ENCODE data around the gene CENPB.
"Not testable (repeated sequence)": the region's sequence is repeated elsewhere in the genome, so short reads cannot be mapped to it uniquely, and the experiment has no call there.

CENPB gene

DNA sequence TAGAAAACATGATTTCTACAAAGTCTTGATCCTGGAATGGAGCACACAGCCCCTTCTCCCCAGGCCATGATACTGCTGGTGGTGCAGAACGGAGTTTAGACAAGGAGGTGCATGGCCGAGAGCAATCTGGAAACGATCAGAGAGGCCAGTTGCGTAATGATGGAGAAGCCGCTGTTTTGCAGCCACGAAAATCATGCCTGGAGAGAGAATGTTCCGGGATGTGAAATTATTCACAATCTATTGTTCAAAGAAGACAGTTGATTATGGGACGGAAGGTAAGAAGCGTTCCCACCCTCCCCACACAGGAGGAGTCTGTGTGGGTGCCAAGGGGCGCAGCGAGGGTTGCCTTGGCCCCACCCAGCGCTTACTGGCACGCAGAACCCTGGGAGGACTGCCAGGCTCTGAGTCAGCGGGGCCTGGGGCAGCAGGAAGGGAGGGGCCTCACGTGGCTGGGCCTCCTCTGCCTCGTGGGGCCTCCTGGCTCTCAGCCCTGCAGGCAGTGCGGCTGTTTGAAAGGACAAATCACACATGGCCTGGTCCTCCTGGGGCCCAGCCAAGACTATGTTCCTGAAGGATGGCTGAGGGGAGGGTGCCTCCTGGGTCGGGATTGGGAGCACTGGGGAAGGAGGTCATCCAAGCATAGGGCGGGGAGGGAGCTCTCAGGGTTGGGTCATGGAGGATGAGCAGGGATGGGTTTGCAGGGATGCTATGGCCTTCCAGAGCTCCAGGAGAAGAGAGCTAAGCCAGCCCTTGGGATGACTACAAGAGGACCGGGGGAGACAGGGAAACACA lies 25.1 kb upstream of the CENPB start:
- peak; percentile 95 for DNase-seq

DNA sequence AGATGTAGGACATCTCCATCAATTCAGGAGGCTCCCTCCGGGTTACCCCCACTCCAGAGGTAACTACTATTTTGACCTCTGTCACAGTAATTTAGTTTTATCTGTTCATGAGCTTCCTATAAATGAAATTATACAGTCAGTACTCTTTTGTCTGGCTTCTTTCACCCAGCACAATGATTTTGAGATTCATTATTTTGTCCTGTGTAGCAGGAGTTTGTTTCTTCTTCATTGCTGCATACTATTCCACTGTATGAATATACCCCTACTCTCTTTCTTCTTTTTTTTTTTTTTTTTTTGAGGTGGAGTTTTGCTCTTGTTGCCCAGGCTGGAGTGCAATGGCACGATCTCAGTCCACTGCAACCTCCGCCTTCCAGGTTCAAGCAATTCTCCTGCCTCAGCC lies 22.0 kb upstream of the CENPB start:
- no peak for DNase-seq

GRCh38 chr20:3804781-3805180 lies 18.2 kb upstream of the CENPB start:
- DNase-seq, result no peak

DNA sequence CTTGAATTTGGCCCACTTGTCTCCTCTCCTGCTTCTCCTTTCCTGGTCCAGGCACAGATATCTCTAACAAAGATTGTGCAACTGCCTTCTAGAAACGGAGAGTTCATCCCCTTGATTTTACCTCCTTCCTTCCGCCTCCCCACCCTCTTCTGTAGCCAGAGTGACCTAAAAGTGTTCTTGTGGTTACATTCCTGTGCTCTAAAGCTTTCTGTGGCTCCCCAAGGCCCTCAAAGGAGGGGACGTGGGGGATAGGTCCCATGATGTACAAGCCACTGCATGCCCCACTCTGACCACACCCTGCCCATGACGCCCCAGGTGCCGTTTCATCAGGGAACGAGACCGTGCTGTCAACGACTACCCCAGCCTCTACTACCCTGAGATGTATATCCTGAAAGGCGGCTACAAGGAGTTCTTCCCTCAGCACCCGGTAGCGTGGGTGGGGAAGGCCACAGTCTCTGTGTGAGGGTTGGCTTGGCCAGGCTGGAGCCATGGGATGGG lies 17.8 kb upstream of the CENPB start:
- no peak for DNase-seq

DNA sequence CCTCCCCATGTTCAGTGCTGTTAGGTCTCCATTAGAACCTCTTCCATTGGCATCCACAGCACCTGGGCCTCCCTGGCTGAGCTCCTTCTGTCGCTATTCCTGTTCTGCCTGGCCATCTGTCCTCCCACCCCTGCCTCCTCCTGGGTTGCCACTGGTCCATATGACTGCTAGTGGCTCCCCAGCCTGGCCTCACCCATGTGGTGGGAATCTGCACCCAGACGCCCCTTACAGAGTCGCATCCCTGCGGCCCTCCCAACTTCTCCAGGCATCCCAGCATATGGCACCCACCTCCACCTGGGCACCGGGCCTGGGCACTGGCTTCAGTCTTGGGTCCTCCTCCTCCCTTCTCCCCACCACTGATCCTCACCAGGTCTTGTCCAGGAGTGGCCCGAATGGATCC lies 17.3 kb upstream of the CENPB start:
- no peak for DNase-seq

DNA sequence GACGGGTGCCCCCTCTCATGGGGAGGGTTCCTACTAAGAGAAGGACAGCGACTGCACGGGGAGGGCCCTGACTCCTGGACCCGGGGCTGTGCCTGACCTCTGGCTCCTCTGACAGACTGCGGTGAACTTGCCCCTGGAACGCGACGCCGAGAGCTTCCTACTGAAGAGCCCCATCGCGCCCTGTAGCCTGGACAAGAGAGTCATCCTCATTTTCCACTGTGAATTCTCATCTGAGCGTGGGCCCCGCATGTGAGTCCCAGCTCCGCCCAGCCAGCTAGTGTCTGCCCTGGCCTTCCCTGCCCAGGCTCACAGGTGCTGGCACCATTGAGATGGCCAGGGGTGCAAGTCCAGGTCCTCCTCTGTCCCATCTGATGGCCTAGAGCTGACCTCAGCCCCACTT lies 16.7 kb upstream of the CENPB start:
- DNase-seq, result no peak

- no peak for DNase-seq
Measured at GRCh38 chr20:3802524-3803239, 16.1 kb upstream of the CENPB start.

DNA sequence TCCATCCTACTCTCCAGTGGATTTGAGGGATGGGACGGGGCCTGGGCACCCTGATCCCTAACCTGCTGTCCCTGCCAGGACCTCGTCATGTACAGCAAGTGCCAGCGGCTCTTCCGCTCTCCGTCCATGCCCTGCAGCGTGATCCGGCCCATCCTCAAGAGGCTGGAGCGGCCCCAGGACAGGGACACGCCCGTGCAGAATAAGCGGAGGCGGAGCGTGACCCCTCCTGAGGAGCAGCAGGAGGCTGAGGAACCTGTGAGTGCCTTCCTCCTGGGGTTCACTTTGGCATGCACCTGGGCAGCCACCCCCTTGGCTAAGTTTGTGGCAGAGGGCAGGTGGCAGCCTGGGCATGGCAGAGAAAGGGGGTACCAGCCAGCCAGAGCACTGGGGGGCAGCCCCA lies 15.3 kb upstream of the CENPB start:
- DNase-seq, result no peak

DNA sequence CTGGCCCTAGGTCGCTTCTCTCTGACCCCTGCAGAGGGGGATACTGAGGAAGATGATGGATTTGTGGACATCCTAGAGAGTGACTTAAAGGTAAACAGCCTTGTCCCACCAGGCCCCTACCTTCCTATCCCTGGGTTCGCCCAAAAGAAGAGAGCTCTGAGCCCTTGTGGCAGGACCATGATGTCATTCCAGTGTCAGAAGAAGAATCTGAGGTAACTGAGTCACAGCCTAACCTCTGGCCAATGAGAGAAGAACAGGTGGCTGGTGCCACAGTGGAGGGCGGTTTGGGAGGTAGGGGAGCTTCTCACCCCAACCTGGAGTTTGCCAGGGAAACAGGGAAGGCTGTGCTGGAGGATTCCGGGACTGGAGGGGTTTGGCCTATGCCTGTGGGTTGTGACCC lies 14.8 kb upstream of the CENPB start:
- no peak for DNase-seq

DNA sequence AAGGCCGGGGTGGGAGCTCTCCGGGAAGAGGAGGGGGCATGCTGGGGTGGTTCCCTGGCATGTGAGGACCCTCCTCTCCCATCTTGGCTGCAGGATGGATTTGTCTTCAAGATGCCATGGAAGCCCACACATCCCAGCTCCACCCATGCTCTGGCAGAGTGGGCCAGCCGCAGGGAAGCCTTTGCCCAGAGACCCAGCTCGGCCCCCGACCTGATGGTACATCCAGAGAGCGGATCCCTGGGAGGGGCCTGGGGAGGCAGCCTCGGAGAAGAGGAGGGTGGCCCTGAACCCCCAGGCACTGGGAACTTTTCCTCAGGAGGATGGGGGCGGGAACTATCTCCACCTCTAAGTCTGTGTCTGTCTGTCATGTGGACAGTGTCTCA lies 14.3 kb upstream of the CENPB start:
- DNase-seq, result no peak

DNA sequence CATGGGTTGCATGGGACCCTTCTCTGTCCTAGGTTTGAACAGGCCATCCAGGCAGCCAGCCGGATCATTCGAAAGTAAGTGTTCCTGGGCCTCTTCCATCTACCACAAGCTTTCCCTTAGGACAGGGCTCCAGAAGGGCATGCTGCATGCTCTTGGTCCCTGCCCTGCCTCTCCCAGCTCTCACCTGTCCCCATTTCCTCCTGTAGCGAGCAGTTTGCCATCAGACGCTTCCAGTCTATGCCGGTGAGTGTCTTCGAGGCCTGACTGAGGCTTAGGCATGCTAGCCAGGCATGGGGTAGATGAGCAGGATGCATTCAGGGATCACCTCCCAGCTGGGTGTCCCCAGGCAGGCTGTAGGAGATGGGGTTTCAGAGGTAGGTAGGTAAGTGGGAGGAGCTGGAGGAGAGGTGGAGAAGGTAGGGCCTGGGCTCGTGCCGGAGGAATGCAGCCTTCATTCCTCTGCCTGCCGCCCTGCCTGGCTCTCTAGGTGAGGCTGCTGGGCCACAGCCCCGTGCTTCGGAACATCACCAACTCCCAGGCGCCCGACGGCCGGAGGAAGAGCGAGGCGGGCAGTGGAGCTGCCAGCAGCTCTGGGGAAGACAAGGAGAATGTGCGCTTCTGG lies 13.8 kb upstream of the CENPB start:
- DNase-seq, result no peak

DNA sequence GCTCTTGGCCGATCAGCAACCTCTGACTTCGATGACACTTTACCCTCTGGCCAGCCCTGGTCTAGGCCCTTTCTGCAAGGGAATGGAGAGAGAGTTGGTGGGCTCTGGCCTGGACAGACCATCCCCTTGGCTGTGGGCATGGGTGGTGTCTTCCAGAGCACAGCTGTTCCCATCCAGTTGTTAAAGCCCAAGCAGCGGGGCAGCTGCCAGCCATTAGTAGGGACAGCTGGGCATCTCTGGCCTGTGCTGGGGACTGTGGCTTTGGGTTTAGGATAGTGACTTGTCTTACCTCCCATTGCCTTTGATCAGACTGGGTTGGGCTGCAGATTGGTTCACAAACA lies 12.3 kb upstream of the CENPB start:
- DNase-seq, result no peak

- DNase-seq, result no peak
Measured at GRCh38 chr20:3798373-3798768, 11.8 kb upstream of the CENPB start.

DNA sequence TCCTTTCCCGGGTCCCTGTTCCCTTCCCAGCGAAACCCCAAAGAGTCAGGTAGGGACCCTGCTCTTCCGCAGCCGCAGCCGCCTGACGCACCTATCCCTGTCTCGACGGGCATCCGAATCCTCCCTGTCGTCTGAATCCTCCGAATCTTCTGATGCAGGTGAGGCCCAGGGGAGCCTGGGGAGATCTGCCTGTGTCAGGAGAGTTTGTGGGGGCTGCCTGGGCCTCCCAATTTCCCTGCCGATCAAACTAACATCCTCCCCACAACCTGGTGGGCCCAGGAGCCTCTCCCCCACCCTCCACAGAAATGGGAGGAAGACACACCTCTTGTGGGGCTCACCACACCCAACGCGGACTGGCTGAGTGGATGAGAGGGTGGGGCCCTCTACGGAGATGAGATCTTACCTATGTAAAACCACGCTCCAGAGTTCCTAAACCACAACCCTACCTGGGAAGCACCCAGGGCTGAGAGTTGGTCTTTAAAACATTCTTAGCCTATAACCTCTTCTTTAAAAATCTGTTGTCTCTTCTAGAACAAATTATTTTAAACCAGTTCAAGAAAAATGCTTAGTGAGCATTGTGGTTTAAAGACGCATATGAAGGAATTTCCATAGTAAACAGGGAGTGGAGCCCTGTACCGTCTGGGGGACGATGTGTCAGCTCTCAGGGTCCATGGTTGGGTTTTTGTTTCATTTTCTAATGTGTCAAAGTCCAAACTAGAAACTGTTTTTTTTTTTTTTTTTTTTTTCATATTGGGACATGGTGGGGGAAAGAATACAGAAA lies 11.2 kb upstream of the CENPB start:
- DNase-seq, result peak; percentile 64

DNA sequence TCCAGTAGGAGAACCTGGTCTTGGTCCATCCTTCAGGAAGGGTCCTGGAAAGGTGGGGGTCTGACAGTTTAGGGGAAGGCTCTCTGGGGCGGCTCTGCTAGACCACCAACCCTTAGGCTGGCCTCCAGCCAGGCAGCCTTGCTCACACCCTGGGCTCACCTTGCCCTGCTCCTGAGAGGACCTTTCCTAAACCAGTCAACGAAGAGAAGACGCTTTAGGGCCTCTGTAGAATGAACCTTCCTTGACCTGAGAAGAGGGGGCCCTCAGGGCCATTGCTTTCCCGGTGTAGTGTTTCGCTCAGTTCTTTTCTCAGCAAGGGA lies 10.6 kb upstream of the CENPB start:
- DNase-seq, result no peak

- no peak for DNase-seq
Measured at GRCh38 chr20:3796477-3797225, 10.1 kb upstream of the CENPB start.

GRCh38 chr20:3795511-3796468 lies 9.2 kb upstream of the CENPB start, which contains the start of gene CDC25B:
Gene CDC25B (plus strand): TSS chr20:3796310. CDS start chr20:3796532, 222 bp downstream.
- DNase-seq, result peak; percentile 94

DNA sequence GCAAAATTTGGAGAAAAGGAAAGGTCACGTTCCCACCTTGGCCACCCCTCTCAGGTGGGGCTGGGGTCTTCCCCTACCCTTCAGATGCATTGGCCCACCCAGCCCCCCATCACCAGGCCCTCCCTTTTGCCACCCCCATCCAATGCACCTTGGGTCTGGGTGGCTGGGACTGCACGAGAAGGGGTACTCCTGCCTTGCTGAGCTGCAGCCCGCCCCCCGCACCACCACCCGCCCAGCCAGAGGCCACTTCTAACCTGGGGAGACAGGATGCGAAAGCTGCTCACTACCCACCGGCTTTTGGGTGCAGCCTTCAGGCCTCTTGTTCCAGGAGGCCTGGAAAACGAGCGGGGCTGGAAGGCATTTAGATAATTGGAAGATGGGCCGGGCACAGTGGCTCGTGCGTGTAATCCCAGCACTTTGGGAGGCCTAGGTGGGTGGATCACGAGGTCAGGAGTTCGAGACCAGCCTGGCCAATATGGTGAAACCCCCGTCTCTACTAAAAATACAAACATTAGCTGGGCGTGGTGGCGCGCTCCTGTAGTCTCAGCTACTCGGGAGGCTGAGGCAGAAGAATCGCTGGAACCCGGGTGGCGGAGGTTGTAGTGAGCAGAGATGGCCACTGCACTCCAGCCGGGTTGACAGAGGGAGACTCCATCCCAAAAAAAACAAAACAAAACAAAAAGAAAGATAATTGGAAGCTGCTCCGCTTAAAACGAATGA lies 8.3 kb upstream of the CENPB start:
- no peak for DNase-seq

DNA sequence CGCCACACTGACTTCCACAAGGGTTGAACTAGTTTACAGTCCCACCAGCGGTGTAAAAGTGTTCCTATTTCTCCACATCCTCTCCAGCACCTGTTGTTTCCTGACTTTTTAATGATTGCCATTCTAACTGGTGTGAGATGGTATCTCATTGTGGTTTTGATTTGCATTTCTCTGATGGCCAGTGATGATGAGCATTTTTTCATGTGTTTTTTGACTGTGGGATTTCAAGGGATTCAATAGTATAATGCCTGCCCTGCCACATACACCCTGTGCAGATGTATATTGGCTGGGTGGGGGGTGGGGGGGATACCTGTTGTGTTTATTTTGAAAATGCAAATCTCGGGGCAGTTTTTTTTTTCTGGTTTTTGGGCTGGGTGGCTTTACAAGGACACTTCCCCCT lies 7.6 kb upstream of the CENPB start:
- DNase-seq, result not testable (repeated sequence)

GRCh38 chr20:3789201-3789600 lies 2.7 kb upstream of the CENPB start:
- DNase-seq, result not testable (repeated sequence)

DNA sequence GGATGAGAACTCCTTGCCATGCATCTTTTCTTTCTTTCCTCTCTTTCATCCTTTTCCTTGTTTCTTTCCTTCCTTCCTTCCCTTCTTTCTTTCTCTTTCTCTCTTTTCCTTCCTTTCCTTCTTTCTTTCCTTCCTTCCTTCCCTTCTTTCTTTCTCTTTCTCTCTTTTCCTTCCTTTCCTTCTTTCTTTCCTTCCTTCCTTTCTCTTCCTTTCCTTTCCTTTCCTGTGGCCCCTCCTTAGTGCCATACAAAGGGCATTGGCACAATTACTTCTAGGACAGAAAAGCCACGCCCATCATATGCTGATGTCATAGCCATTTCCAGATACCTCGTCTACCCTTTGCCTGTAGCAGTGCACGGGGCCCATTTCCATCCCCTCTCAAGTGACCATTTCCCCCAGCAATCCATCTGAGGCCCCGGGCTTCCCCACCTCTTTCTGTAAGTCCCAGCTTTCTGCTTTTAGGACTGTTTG lies 2.2 kb upstream of the CENPB start:
- no peak for DNase-seq
